Hypothalamus (tissue), 51 donors: ENCODE data around the gene CD8B.
"Not testable (repeated sequence)": the region's sequence is repeated elsewhere in the genome, so short reads cannot be mapped to it uniquely, and the experiment has no call there.

Source experiments
- DNase-seq, 51 donors: peaks; one replicate each; lab custom pipeline; 2025; lab: John Stamatoyannopoulos, UW

Gene CD8B

GRCh38 chr2:86861628-86862379 lies at the start of gene CD8B:
Gene CD8B, minus strand, starts transcription at chr2:86861886. Its CDS starts 21 bp downstream, at chr2:86861865.
- DNase-seq = not testable (repeated sequence)

GRCh38 chr2:86905868-86906267 lies 44.2 kb upstream of the CD8B start:
- not testable (repeated sequence) for DNase-seq

GRCh38 chr2:86900687-86901086 lies 39.0 kb upstream of the CD8B start:
- DNase-seq = not testable (repeated sequence)

GRCh38 chr2:86886026-86886425 lies 24.3 kb upstream of the CD8B start:
- DNase-seq = not testable (repeated sequence)

GRCh38 chr2:86882865-86883264 lies 21.2 kb upstream of the CD8B start:
- not testable (repeated sequence) for DNase-seq

GRCh38 chr2:86882118-86882665 lies 20.5 kb upstream of the CD8B start:
- DNase-seq = not testable (repeated sequence)

- DNase-seq = not testable (repeated sequence)
Observed at GRCh38 chr2:86878986-86879385, 17.3 kb upstream of the CD8B start.

- DNase-seq = not testable (repeated sequence)
Observed at GRCh38 chr2:86870941-86871340, 9.3 kb upstream of the CD8B start.

GRCh38 chr2:86868895-86869468 lies 7.3 kb upstream of the CD8B start:
- DNase-seq = not testable (repeated sequence)

GRCh38 chr2:86862380-86862703 lies 656 bp upstream of the CD8B start:
- DNase-seq = not testable (repeated sequence)

GRCh38 chr2:86861175-86861574 lies 511 bp downstream of the CD8B start:
- not testable (repeated sequence) for DNase-seq

- DNase-seq = not testable (repeated sequence)
Observed at GRCh38 chr2:86860573-86860972, 1.1 kb downstream of the CD8B start.

- DNase-seq = not testable (repeated sequence)
Observed at GRCh38 chr2:86857688-86858087, 4.0 kb downstream of the CD8B start.

- not testable (repeated sequence) for DNase-seq
Observed at GRCh38 chr2:86856498-86856897, 5.2 kb downstream of the CD8B start.

- DNase-seq = not testable (repeated sequence)
Observed at GRCh38 chr2:86855981-86856380, 5.7 kb downstream of the CD8B start.

GRCh38 chr2:86851581-86851980 lies 10.1 kb downstream of the CD8B start:
- not testable (repeated sequence) for DNase-seq

GRCh38 chr2:86842607-86843234 lies 19.0 kb downstream of the CD8B start:
- DNase-seq = not testable (repeated sequence)

- not testable (repeated sequence) for DNase-seq
Observed at GRCh38 chr2:86841330-86841729, 20.4 kb downstream of the CD8B start.

- not testable (repeated sequence) for DNase-seq
Observed at GRCh38 chr2:86839871-86840548, 21.7 kb downstream of the CD8B start.

- not testable (repeated sequence) for DNase-seq
Observed at GRCh38 chr2:86839455-86839854, 22.2 kb downstream of the CD8B start.

GRCh38 chr2:86837714-86838113 lies 24.0 kb downstream of the CD8B start:
- DNase-seq = not testable (repeated sequence)
